CD4-positive, alpha-beta T cell treated with Interleukin-2 at 100 ng/mL for 4 hours (primary cell): ENCODE data around the gene ATOH7.
"Not testable (repeated sequence)": the region's sequence is repeated elsewhere in the genome, so short reads cannot be mapped to it uniquely, and the experiment has no call there.

ENCODE experiments used
- DNase-seq: peaks from one replicate; pipeline ENCODE4 v3.0.0-alpha.2; 2020; ENCODE audit warnings: low spot score

The ATOH7 gene

GRCh38 chr10:68231817-68232251 is at the start of gene ATOH7:
Gene ATOH7, minus strand, starts transcription at chr10:68232113. Its CDS starts 436 bp downstream, at chr10:68231677.
- DNase-seq, result no peak

- no peak for DNase-seq
Observed at GRCh38 chr10:68280758-68281157, 48.8 kb upstream of the ATOH7 start.

GRCh38 chr10:68278906-68279753 is 47.2 kb upstream of the ATOH7 start:
- DNase-seq, result not testable (repeated sequence)

- not testable (repeated sequence) for DNase-seq
Observed at GRCh38 chr10:68277814-68278213, 45.9 kb upstream of the ATOH7 start.

- DNase-seq, result no peak
Observed at GRCh38 chr10:68276224-68276623, 44.3 kb upstream of the ATOH7 start.

- no peak for DNase-seq
Observed at GRCh38 chr10:68275600-68276126, 43.8 kb upstream of the ATOH7 start.

GRCh38 chr10:68272833-68273232 is 40.9 kb upstream of the ATOH7 start:
- DNase-seq, result no peak

- DNase-seq, result no peak
Observed at GRCh38 chr10:68271196-68271882, 39.4 kb upstream of the ATOH7 start.

GRCh38 chr10:68269562-68270290 is 37.8 kb upstream of the ATOH7 start:
- DNase-seq, result no peak

- DNase-seq, result no peak
Observed at GRCh38 chr10:68261132-68261856, 29.4 kb upstream of the ATOH7 start.

- no peak for DNase-seq
Observed at GRCh38 chr10:68253346-68253745, 21.4 kb upstream of the ATOH7 start.

GRCh38 chr10:68251625-68252495 is 19.9 kb upstream of the ATOH7 start:
- no peak for DNase-seq

GRCh38 chr10:68251151-68251550 is 19.2 kb upstream of the ATOH7 start:
- no peak for DNase-seq

GRCh38 chr10:68249297-68249696 is 17.4 kb upstream of the ATOH7 start:
- DNase-seq, result no peak

- DNase-seq, result no peak
Observed at GRCh38 chr10:68247931-68248330, 16.0 kb upstream of the ATOH7 start.

GRCh38 chr10:68246397-68246796 is 14.5 kb upstream of the ATOH7 start:
- DNase-seq, result not testable (repeated sequence)

GRCh38 chr10:68242051-68242450 is 10.1 kb upstream of the ATOH7 start:
- DNase-seq, result no peak

GRCh38 chr10:68239596-68240150 is 7.8 kb upstream of the ATOH7 start:
- DNase-seq, result no peak

- no peak for DNase-seq
Observed at GRCh38 chr10:68239069-68239468, 7.2 kb upstream of the ATOH7 start.

GRCh38 chr10:68238371-68238770 is 6.5 kb upstream of the ATOH7 start:
- DNase-seq, result no peak
